Prostate gland (tissue), 2 donors: Measurements from ENCODE around the gene AKAP10.

ENCODE experiments used
- CTCF ChIP-seq, 4 experiments: fragments of 200-600 bp in 2 of 4; fragments of 450-650 bp in 2 of 4; sonication (generic) in 2 of 4; IDR thresholded peaks; 1 replicate in 3 of 4; 2 replicates in 1 of 4; pipeline ENCODE4 v1.5.1; 2016 to 2019; ENCODE audit warnings: antibody characterized with exemption in 4 of 4, mild to moderate bottlenecking in 2 of 4, moderate library complexity in 2 of 4
- POLR2A ChIP-seq: fragments of 450-650 bp; IDR thresholded peaks from one replicate; pipeline ENCODE4 v1.6.1; 2016; ENCODE audit warnings: antibody characterized with exemption, mild to moderate bottlenecking
- POLR2AphosphoS5 ChIP-seq: sonication (generic); formaldehyde crosslinking; IDR thresholded peaks from one replicate; pipeline ENCODE4 v1.6.1; 2017; ENCODE audit warnings: antibody characterized with exemption

- no peak for TF ChIP-seq CTCF (IDR thresholded peaks at IDR 0.05)
- no peak for TF ChIP-seq POLR2AphosphoS5
- TF ChIP-seq POLR2A: no peak
Measured at GRCh38 chr17:19978209-19978802, 678 bp upstream of the AKAP10 start.
